Sigmoid colon (tissue), 4 donors: ENCODE results near the gene CROCC.

Experiments used
- CTCF ChIP-seq, 4 experiments: fragments of 450-650 bp in 3 of 4; fragments of 200-600 bp in 1 of 4; IDR thresholded peaks; one replicate each; pipeline ENCODE4 v1.5.1; 2016 to 2019; ENCODE audit warnings: antibody characterized with exemption in 4 of 4, mild to moderate bottlenecking in 3 of 4, moderate library complexity in 2 of 4
- POLR2AphosphoS5 ChIP-seq, 4 donors: sonication (generic); formaldehyde crosslinking; IDR thresholded peaks; one replicate each; pipeline ENCODE4 v1.6.1; 2017; ENCODE audit warnings: antibody characterized with exemption in 4 of 4

DNA sequence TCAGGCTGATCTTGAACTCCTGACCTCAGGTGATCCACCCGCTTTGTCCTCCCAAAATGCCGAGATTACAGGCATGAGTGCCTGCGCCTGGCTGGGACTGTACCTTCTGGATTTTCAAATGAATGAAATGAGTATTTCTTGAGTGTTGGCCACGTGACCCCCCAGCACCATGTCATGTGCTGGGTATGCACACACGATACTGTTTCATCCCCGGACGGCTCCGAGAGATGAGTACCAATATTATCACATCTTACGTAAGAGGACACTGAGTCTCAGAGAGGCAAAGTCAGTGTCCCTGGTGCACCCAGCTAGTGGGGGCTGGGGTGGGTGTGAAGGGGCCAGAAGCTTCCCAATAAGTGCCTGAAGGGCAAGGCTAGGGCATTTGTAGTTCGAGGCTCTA, 780 bp upstream of the CROCC start:
- TF ChIP-seq POLR2AphosphoS5 (IDR thresholded peaks at IDR 0.05) (no peak), CTCF (IDR thresholded peaks at IDR 0.05) (no peak)
